Bronchial epithelial cell (primary cell): Measurements from ENCODE around the gene RAB8A. TPM values are rescaled to one million over a fixed set of nuclear protein-coding genes. Genes with fewer than 3 reads are reported as not detected.
A peak's percentile ranks its signal among the peaks of the same experiment; 100 is the strongest.

Experiments
- DNase-seq: peaks from one replicate; pipeline ENCODE4 v3.0.0-alpha.2; 2010; ENCODE audit warnings: low read depth
- FAIRE-seq: peaks from 2 replicates; lab custom pipeline; 2011; peaks lifted over from hg19 to GRCh38; lab: Jason Lieb, UNC
- H3K27me3 ChIP-seq: 2 replicates; pipeline ENCODE4 v1.5.1; 2011; ENCODE audit warnings: low read length; ENCODE audit not compliant: control insufficient read depth, insufficient read depth
- H3K36me3 ChIP-seq: 2 replicates; pipeline ENCODE4 v1.5.1; 2011; ENCODE audit warnings: low read length; ENCODE audit not compliant: control insufficient read depth, insufficient read depth
- H3K4me3 ChIP-seq: 2 replicates; pipeline ENCODE4 v1.5.1; 2011; ENCODE audit warnings: mild to moderate bottlenecking, low read depth, low read length, control low read depth
- total RNA-seq: library from RNA; depleted of rRNA; stranded (reverse); fragments of >200 nt; gene quantifications from 2 replicates; pipeline ENCODE4 v1.2.1, GENCODE V29; 2014
- TF ChIP-seq, protein P1 (sequence below): IDR thresholded peaks from 2 replicates; pipeline ENCODE4 v1.5.1; 2011; ENCODE audit warnings: mild to moderate bottlenecking, moderate library complexity, low read length, control low read depth, inconsistent platforms; ENCODE audit not compliant: insufficient read depth, severe bottlenecking

Gene RAB8A
- total RNA-seq: 76.6 and 99.2 TPM in 2 replicates

DNA sequence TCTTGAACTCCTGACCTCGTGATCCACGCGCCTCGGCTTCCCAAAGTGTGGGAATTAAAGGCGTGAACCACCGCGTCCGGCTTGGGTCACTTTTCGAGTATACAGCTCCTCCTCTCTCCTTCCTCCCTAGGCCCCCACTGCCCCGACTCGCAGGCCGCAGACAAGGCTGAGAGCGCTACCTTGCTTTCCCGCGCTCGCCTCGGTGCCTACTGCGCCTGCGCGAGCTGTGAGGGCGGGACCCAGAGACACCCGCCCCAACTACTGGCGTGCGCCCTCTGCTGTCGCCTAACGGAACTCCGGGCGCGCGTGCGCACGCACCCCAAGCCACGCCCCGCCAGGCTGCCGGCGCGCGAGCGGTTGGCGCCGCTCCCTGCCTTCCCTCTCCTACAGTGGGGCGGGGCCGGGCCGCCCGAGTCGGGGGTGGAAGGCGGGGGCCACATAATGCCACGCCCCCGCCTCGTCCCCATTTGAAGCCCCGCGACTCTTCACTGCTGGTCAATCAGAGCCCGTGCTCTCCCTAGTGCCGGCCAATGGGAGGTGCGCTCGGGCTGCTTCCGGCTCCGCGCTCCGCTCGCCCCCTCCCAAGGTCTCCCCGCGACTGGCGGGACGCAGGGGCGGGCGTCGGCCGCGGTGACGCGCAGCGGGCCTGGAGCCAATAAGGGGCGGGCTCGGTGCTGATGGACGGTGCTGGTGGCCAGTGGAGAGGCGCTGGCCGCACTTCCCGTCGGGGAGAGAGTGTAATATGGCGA is at the start of gene RAB8A:
TSS of gene RAB8A (plus strand) at position 730 of the 749 bp plus-strand sequence. CDS start at position 743, 13 bp downstream.
- Histone ChIP-seq H3K36me3 (peaks cover 2% of the 10 kb centered on the region), H3K4me3 (peak within 1 kb of the TSS; percentile 95), H3K27me3 (no peaks in the 10 kb centered on the region)
- TF ChIP-seq, protein P1, sequence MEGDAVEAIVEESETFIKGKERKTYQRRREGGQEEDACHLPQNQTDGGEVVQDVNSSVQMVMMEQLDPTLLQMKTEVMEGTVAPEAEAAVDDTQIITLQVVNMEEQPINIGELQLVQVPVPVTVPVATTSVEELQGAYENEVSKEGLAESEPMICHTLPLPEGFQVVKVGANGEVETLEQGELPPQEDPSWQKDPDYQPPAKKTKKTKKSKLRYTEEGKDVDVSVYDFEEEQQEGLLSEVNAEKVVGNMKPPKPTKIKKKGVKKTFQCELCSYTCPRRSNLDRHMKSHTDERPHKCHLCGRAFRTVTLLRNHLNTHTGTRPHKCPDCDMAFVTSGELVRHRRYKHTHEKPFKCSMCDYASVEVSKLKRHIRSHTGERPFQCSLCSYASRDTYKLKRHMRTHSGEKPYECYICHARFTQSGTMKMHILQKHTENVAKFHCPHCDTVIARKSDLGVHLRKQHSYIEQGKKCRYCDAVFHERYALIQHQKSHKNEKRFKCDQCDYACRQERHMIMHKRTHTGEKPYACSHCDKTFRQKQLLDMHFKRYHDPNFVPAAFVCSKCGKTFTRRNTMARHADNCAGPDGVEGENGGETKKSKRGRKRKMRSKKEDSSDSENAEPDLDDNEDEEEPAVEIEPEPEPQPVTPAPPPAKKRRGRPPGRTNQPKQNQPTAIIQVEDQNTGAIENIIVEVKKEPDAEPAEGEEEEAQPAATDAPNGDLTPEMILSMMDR: peak; percentile 96
- DNase-seq (peak; percentile 93), FAIRE-seq (no peak)

- Histone ChIP-seq H3K27me3 (no peaks in the 10 kb centered on the region), H3K4me3 (no peak overlapping the region), H3K36me3 (no peaks in the 10 kb centered on the region)
- TF ChIP-seq, protein P1: no peak
- DNase-seq (no peak), FAIRE-seq (no peak)
Measured at GRCh38 chr19:16061943-16062342, 49.7 kb upstream of the RAB8A start.

- DNase-seq: no peak
- TF ChIP-seq, protein P1: peak; percentile 95
- FAIRE-seq: no peak
- H3K36me3 ChIP-seq: no peaks in the 10 kb centered on the region
- no peaks in the 10 kb centered on the region for H3K27me3 ChIP-seq
- H3K4me3 ChIP-seq: no peak overlapping the region
Measured at GRCh38 chr19:16062789-16063188, 48.9 kb upstream of the RAB8A start.

- H3K4me3 ChIP-seq: no peak overlapping the region
- TF ChIP-seq, protein P1: no peak
- H3K36me3 ChIP-seq: no peaks in the 10 kb centered on the region
- no peaks in the 10 kb centered on the region for H3K27me3 ChIP-seq
- DNase-seq: no peak
- FAIRE-seq: no peak
Measured at GRCh38 chr19:16064209-16064889, 47.3 kb upstream of the RAB8A start.

GRCh38 chr19:16066611-16067104 is 45.0 kb upstream of the RAB8A start:
- DNase-seq: peak; percentile 46
- no peak for FAIRE-seq
- TF ChIP-seq, protein P1: peak; percentile 24
- Histone ChIP-seq H3K4me3 (no peak overlapping the region), H3K27me3 (no peaks in the 10 kb centered on the region), H3K36me3 (no peaks in the 10 kb centered on the region)
